ENCODE data around the gene HPCAL1.

The HPCAL1 gene

GRCh38 chr2:10304458-10305253 is 2.0 kb downstream of the HPCAL1 start:
- no peak for DNase-seq

GRCh38 chr2:10305254-10305635 is 2.5 kb downstream of the HPCAL1 start:
- no peak for DNase-seq

DNA sequence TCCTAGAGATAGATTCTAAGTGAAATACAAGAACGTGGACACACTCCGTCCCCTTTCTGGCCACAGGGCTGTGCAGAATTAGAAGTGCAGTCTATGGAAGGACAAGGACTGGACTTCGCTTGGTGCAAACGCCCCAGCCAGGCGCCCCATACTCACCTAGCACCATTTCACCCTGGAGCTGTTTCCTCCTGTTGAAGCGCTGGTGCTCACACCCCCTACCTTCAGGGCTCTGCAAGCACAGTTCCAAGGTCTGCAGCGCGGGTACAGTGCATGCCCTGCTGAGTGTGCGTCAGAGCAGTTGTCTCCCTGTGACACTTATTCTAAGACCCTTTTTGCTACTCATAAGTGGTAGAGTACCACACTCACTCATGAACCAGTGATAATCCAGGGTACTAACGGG is 3.0 kb downstream of the HPCAL1 start:
- peak in 1 of 2 experiments; percentile 34 for DNase-seq

DNA sequence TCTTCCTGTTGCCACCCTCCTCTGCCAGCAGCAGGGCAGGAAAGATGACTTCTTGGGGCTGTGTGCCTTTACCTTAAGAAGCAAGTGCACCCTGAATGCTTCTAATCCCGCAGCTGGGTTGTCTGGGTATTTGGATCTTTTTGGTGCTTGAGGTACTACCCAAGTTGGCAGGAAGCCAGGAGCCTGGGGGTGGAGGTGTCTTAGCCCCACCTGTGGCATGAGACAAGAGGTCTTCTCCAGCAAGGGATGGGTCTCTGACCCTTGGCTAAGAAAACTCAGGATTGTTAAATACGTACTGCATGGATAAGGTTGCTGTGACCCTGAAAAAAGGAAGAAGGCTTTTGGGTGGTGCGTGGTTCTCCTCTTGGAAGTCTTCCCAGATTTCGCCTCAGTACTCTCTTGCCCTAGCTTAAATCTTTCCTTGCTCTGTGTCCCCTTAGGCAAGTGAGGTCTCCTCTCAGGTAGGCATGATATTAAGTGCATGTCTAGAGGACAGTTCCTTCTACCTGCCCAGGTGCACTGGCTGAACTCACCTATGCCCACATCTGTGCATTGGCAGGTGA is 4.3 kb downstream of the HPCAL1 start:
- DNase-seq, result no peak

DNA sequence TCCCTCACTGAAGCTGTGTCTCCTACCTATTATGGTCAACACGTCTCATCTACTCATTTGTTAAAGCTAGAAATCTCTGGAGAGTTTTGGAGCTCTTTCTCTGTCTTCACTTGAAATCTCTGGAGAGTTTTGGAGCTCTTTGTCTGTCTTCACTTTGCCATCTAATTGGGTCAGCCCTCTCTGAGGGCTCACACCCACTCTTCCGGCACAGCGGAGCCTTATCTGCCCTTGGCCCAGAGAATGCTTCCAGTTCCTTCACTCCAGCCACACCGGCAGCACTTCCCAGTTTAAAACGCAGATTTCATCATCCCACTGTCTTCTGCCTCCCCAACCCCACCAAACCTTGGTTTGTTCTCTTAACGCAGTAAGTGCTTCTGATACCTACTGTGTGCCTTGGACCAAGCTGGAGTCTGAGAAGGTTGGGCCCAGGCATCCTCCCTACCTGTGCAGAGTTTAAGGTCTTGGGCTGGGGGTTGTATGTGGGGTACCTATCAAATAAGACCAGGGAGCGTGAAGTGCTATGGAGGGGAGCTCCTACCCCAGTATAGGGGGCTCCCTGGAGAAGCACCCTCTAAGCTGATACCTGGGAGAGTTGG is 5.0 kb downstream of the HPCAL1 start:
- no peak for DNase-seq

DNA sequence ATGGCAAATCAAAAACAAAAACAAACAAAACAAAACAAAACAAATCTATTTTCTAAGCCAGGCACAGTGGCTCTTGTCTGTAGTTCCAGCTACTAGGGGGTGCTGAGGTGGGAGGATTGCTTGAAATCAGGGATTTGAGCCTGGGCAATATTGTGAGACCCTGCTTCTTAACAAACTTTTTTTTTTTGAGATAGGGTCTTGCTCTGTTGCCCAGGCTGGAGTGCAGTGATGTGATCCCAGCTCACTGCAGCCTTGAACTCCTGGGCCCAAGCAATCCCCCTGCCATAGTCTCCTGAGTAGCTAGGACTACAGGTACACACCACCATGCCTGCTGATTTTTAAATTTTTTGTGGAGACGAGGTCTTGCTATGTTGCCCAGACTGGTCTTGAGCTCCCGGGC is 6.2 kb downstream of the HPCAL1 start:
- DNase-seq, result no peak

DNA sequence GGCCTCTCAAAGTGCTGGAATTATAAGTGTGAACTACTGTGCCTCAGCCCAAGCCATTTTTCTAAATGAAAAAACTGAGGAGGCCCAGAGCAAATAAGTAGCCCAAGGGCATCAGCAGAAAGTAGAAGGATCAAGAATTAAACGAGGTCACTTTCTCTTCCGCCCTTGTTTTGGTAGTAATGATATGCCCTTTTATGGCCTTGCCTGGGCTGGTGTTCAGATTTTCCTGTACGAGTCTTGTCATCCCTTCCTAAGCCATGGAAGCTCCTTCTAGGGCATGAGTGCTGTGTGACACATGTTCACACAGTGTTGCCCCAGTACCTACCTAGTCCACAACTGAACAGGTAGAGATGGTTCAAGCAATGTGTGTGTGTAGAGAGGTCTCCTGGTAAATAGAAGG is 6.6 kb downstream of the HPCAL1 start:
- DNase-seq, result no peak

DNA sequence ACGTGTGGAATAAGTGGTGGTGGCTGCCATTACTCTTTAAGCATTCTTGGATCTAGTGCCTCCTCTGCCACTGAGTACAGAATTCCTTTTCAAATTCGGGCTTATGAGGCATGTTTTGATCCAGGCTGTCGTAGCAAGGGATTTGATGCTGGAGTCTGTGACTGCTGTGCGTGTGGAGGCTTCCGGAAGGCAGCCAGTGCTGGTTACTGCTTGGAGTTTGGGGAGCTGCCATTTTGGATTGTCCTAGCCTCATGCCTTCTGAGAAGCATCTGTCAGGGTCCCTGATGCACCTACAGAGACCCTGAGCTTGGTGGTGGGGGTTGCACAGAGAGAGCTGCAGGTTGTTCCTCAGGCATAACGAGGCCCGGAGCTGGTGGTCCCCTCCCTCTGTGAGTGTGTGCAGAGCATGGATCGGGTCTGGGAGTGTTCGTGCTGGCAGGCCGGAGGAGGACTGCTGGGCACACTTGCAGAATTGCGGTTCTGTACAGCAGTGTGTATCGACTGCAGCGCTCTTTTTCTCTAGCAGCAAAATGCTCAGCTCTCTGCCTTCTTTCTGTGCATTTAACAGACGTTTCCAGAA is 7.7 kb downstream of the HPCAL1 start:
- DNase-seq, result no peak

- no peak for DNase-seq
Measured at GRCh38 chr2:10311736-10312135, 9.0 kb downstream of the HPCAL1 start.

- no peak for DNase-seq
Measured at GRCh38 chr2:10312437-10312957, 9.8 kb downstream of the HPCAL1 start.

- DNase-seq, result no peak
Measured at GRCh38 chr2:10316336-10316735, 13.6 kb downstream of the HPCAL1 start.

GRCh38 chr2:10316860-10317259 is 14.2 kb downstream of the HPCAL1 start:
- DNase-seq, result no peak

- no peak for DNase-seq
Measured at GRCh38 chr2:10317646-10318045, 14.9 kb downstream of the HPCAL1 start.

GRCh38 chr2:10318345-10318744 is 15.6 kb downstream of the HPCAL1 start:
- DNase-seq, result no peak

GRCh38 chr2:10319892-10320574 is 17.3 kb downstream of the HPCAL1 start:
- no peak for DNase-seq

DNA sequence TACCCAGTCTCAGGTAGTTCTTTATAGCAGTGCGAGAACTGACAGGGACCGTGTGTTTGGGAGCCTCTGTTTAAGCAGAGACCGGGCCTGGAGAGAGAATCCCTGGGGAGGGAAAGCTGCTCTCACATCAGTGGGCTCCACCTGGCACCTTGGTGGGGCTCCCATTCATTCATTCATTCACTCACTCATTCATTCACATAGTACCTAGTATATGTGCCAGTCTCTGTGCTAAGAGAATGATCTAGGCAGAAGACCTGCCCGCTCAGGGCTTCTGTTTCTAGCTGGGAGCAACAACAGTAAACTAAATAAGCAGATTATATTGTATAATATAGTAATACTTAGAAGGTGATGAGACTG is 17.8 kb downstream of the HPCAL1 start:
- DNase-seq, result no peak

DNA sequence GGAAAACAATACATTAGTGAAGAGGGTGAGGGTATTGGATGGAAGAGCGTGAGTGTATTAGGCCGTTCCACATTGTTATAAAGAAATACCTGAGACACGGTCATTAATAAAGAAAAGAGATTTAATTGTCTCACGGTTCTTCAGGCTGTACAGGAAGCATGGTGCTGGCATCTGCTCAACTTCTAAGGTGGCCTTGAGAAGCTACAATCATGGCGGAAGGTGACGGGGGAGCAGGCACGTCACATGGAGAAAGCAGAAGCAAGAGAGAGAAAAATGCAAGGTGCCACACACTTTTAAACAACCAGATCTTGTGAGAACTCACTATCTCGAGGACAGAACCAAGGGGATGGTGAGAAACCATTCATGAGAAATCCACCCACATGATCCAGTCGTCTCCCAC is 18.2 kb downstream of the HPCAL1 start:
- DNase-seq, result no peak

DNA sequence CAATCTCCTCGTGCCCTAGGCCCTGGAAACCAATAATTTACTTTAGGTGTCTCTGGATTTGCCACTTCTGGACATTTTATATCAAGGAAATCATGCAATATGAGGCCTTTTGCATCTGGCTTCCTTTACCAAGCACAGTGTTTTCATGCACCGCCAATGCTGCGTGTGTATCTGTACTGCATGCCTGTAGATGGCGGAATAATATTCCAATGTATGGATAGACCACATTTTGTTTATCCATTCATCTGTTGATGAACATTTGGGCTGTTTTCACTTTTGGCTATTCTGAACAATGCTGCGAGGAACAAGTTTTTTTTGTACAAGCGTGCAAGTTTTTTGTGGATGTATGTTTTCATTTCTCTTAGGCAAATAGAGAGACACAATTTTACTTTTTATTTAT is 18.9 kb downstream of the HPCAL1 start:
- no peak for DNase-seq

DNA sequence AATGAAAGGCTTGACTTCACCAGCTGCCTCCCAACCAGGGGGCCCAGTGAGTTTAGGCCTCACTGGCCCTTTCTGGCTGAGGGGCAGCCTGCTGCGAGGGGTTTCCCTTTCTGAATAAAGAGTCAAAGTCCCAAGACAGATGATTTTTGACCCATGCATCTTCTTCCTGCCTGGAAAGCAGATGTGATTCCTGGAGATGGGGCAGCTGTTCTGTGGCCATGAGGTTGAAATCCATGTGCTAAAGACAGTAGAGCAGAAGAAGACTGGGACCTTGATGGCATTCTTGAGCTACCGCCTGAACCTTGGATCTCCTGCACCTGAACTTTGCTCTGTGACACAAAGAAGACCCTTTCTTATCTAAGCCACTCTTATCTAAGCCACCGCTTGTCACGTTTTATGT is 19.8 kb downstream of the HPCAL1 start:
- no peak for DNase-seq

GRCh38 chr2:10322973-10323372 is 20.3 kb downstream of the HPCAL1 start:
- DNase-seq, result no peak

DNA sequence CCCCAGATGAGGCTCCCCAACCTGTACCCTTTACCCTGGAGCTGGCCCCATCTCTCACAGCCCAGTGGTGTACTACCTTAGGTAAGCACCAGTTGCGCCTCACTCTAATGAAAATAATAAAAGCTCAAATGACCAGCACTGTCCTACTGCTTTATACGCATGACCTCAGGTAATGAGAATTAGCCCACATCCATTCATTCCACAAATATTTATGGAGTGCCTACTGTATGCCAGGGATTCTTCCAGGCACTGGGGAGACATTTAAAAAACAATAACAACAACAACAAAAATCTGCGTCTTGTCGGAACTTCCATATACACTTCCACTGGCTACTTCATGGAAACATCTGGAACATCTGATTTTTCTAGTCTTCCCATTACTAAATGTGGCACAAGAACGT is 20.8 kb downstream of the HPCAL1 start:
- no peak for DNase-seq

GRCh38 chr2:10324095-10324832 is 21.6 kb downstream of the HPCAL1 start:
- no peak for DNase-seq

Data from SHP77 (cell line).